ENCODE measurements around the gene NPTXR. TPM values are rescaled to one million over a fixed set of nuclear protein-coding genes. Genes with fewer than 3 reads are reported as not detected.

The NPTXR gene
- total RNA-seq, 1 experiment from 2014 or later, result 12.8 TPM

DNA sequence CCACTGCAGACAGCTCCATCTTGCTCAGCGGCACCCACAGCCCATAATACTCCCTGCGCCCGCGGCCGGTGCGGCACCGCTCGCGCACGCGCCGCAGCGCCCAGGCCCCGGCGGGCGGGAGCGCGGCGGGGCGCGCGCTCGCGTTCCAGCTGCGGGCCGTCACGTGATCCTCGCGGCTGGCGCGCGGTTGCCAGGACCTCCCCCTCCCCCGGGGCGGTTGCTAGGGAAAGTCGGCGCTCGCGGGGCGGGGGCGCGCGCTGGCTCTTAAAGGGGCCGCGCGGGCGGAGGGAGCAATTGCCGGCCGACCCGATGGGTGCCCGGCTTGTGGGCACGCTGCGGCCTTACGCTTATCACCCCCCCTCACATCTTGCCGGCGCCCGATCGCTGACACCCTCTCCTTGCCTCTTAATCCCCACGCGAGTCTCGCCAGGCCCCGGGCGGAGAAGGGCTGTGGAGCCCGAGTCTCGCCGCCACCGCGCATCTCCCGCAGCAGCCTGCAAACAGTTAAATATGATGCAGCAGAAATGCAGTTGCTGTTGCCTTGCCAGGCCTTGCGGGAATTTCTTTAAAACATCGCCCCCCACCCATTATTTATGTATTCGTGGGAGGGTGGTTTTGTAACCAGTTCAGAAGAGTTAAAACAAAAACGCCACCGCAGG is 28.5 kb upstream of the NPTXR start, which contains the start of gene CBX6:
Gene CBX6 (minus strand): TSS at position 45 of the 659 bp plus-strand sequence. CDS start 26 bp downstream, at position 19.
- ChIA-PET RAD21 (ENCODE audit: low non-redundant PET in 1 of 2, low total read pairs in 2 of 2, uncharacterized antibody in 2 of 2, unreplicated experiment in 2 of 2) (interaction anchor here in 1 of 2 experiments (0.6 kb wide), 1 partner anchor 189 kb away, joined by 3 read pairs; no protein-coding TSS in a partner anchor), POLR2A (no interaction called here), CTCF (no interaction called here)
- Histone ChIP-seq H3K9ac (ENCODE audit: low read length) (peak within 1 kb of the TSS; percentile 92), H3K79me2 (ENCODE audit: insufficient read depth, low read length) (peaks cover 44% of the 10 kb centered on the region), H3K4me2 (ENCODE audit: low read length) (peak within 1 kb of the TSS; percentile 87), H3K36me3 (ENCODE audit: control insufficient read depth in 1 of 2, insufficient read depth in 2 of 2, low read length in 2 of 2) (peaks cover 7 to 21% of the 10 kb centered on the region in 2 experiments), H4K20me1 (ENCODE audit: insufficient read depth) (no peaks in the 10 kb centered on the region), H3K4me1 (ENCODE audit: control insufficient read depth in 1 of 2, insufficient read depth in 2 of 2, low read length in 2 of 2) (peaks cover 11 to 45% of the 10 kb centered on the region in 2 experiments), H3K4me3 (replicated peaks in 1 of 2; ENCODE audit: low read depth in 1 of 2, low read length in 2 of 2) (peak within 1 kb of the TSS; percentile 61 to 86), H3K27me3 (ENCODE audit: insufficient read depth, low read length) (no peaks in the 10 kb centered on the region), H3K9me2 (ENCODE audit: insufficient read depth) (no peaks in the 10 kb centered on the region), H2AFZ (ENCODE audit: low read depth, low read length, poor library complexity, severe bottlenecking) (peak within 1 kb of the TSS; percentile 74), H3K9me3 (ENCODE audit: control insufficient read depth in 1 of 2, insufficient read depth in 1 of 2, low read depth in 1 of 2, low read length in 2 of 2) (no peaks in the 10 kb centered on the region), H3K27ac (ENCODE audit: low read depth, low read length) (peak within 1 kb of the TSS; percentile 84)
- ATAC-seq, result peak; percentile 76
- DNase-seq (ENCODE audit: low read depth, low spot score), result peak; percentile 78
- no TSS peak for BruUV-seq (replicated peaks)
- intact Hi-C loops (cut with micrococcal nuclease), result loop anchor here (1.0 to 5.0 kb wide), 2 partner anchors 52 to 435 kb away; no protein-coding TSS in a partner anchor
- TF ChIP-seq CEBPB (IDR thresholded peaks at IDR 0.05; ENCODE audit: low read depth) (no peak), MAX (IDR thresholded peaks at IDR 0.05) (peak; percentile 80), RAD21 (IDR thresholded peaks at IDR 0.05; ENCODE audit: low read depth) (no peak), ELF1 (IDR thresholded peaks at IDR 0.05; ENCODE audit: borderline replicate concordance, low read depth) (no peak), FOSL1 (IDR thresholded peaks at IDR 0.05; ENCODE audit: low read depth) (no peak), POLR2AphosphoS5 (IDR thresholded peaks at IDR 0.05; ENCODE audit: low read depth, low read length) (peak; percentile 74), YY1 (IDR thresholded peaks at IDR 0.05; ENCODE audit: extremely low read depth, insufficient replicate concordance, low read depth, low read length) (peak; percentile 12), EGR1 (IDR thresholded peaks at IDR 0.05; ENCODE audit: low read depth) (peak; percentile 83)
- TF ChIP-seq, protein P1, sequence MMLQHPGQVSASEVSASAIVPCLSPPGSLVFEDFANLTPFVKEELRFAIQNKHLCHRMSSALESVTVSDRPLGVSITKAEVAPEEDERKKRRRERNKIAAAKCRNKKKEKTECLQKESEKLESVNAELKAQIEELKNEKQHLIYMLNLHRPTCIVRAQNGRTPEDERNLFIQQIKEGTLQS (IDR thresholded peaks at IDR 0.05), result no peak

Measured in HCT116 (cell line).